GM18499 (cell line): ENCODE measurements around the gene MTFR2.

Source experiments
- ATAC-seq: cut with Tn5 transposase; IDR thresholded peaks from one replicate; pipeline ENCODE4 v1.9.1; 2021; ENCODE audit warnings: moderate number of reproducible peaks; ENCODE audit not compliant: insufficient read depth, unreplicated experiment

MTFR2 gene

GRCh38 chr6:136191606-136192312, 58.4 kb downstream of the MTFR2 start:
- ATAC-seq = no peak

- ATAC-seq = no peak
Observed at GRCh38 chr6:136189104-136189503, 61.0 kb downstream of the MTFR2 start.

GRCh38 chr6:136188486-136188885, 61.6 kb downstream of the MTFR2 start:
- no peak for ATAC-seq

GRCh38 chr6:136186363-136186762, 63.7 kb downstream of the MTFR2 start:
- no peak for ATAC-seq

- no peak for ATAC-seq
Observed at GRCh38 chr6:136184738-136185137, 65.4 kb downstream of the MTFR2 start.

- ATAC-seq = no peak
Observed at GRCh38 chr6:136181861-136182260, 68.2 kb downstream of the MTFR2 start.

GRCh38 chr6:136181512-136181833, 68.6 kb downstream of the MTFR2 start:
- ATAC-seq = no peak
